ENCODE results near the gene MANF.

DNA sequence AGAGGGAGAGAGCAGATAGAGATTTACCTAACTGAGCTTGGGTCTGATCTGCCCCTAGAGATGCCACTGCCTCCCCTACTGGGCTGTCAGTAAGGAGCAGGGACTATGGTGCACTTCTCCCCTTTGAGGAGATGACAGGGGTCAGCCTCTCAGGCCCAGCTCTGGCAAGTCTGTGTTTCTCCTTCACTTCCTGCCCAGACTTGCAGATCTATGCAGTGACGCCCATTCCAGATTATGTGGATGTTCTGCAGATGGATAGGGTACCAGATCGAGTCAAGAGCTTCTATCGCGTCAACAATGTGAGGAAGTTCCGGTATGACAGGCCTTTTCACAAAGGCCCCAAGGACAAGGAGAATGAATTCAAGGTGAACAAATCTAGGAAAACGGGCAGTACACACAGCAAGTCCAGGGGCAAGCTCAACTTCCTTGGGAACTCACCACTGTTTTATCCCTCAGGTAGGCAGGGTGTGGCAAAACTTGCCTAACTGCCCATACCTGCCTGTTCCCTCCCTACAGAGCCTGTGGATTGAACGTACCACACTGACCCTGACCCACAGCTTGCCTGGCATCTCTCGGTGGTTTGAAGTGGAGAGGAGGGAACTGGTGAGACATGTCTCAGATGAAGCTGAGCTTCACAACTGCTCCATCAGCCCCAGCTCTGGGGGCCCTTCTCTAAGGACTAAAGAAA lies 29.1 kb upstream of the MANF start:
- no peak for TF ChIP-seq POLR2A (IDR thresholded peaks at IDR 0.05)
- TF ChIP-seq, protein P1, sequence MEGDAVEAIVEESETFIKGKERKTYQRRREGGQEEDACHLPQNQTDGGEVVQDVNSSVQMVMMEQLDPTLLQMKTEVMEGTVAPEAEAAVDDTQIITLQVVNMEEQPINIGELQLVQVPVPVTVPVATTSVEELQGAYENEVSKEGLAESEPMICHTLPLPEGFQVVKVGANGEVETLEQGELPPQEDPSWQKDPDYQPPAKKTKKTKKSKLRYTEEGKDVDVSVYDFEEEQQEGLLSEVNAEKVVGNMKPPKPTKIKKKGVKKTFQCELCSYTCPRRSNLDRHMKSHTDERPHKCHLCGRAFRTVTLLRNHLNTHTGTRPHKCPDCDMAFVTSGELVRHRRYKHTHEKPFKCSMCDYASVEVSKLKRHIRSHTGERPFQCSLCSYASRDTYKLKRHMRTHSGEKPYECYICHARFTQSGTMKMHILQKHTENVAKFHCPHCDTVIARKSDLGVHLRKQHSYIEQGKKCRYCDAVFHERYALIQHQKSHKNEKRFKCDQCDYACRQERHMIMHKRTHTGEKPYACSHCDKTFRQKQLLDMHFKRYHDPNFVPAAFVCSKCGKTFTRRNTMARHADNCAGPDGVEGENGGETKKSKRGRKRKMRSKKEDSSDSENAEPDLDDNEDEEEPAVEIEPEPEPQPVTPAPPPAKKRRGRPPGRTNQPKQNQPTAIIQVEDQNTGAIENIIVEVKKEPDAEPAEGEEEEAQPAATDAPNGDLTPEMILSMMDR (IDR thresholded peaks at IDR 0.05), result no peak

Measured in body of pancreas (tissue), 4 donors.